SK-N-SH treated with all-trans-retinoic acid at 6 μM for 48 hours (cell line): ENCODE results near the gene IL26.

Source experiments
- ARNTL ChIP-seq: fragments of 450-650 bp; formaldehyde crosslinking; IDR thresholded peaks from 2 replicates; pipeline ENCODE4 v1.5.0; 2020; ENCODE audit warnings: low read depth, mild to moderate bottlenecking, moderate library complexity, borderline replicate concordance
- BACH2 ChIP-seq: fragments of 250-450 bp; sonication (Bioruptor Pico); IDR thresholded peaks from 2 replicates; pipeline ENCODE4 v1.9.0; 2021; ENCODE audit warnings: mild to moderate bottlenecking, borderline replicate concordance
- CREB5 ChIP-seq: fragments of 250-450 bp; sonication (Bioruptor Pico); IDR thresholded peaks from 2 replicates; pipeline ENCODE4 v1.5.1; 2020; ENCODE audit warnings: low read depth, mild to moderate bottlenecking, moderate library complexity
- CSDC2 ChIP-seq: fragments of 250-450 bp; sonication (Bioruptor Pico); IDR thresholded peaks from 2 replicates; pipeline ENCODE4 v1.5.0; 2020; ENCODE audit warnings: mild to moderate bottlenecking, moderate library complexity
- PATZ1 ChIP-seq: fragments of 250-450 bp; sonication (Bioruptor Pico); IDR thresholded peaks from 2 replicates; pipeline ENCODE4 v1.8.0; 2020; ENCODE audit warnings: mild to moderate bottlenecking, moderate library complexity, borderline replicate concordance
- POU6F1 ChIP-seq: fragments of 250-450 bp; sonication (Bioruptor Pico); IDR thresholded peaks from 2 replicates; pipeline ENCODE4 v1.8.0; 2021; ENCODE audit warnings: low read depth, mild to moderate bottlenecking, moderate library complexity, borderline replicate concordance
- RARB ChIP-seq: fragments of 250-450 bp; sonication (Bioruptor Pico); IDR thresholded peaks from 2 replicates; pipeline ENCODE4 v1.8.0; 2021; ENCODE audit warnings: mild to moderate bottlenecking, moderate library complexity
- TCF4 ChIP-seq: fragments of 250-450 bp; sonication (Bioruptor Pico); IDR thresholded peaks from 2 replicates; pipeline ENCODE4 v1.8.0; 2021; ENCODE audit warnings: mild to moderate bottlenecking, moderate library complexity, borderline replicate concordance
- TOX ChIP-seq: fragments of 250-450 bp; sonication (Bioruptor Pico); IDR thresholded peaks from 2 replicates; pipeline ENCODE4 v1.8.0; 2021; ENCODE audit warnings: mild to moderate bottlenecking, moderate library complexity, borderline replicate concordance
- TSHZ2 ChIP-seq: fragments of 250-450 bp; sonication (Bioruptor Pico); IDR thresholded peaks from 2 replicates; pipeline ENCODE4 v1.5.0; 2020; ENCODE audit warnings: mild to moderate bottlenecking, moderate library complexity
- ZC3H10 ChIP-seq: fragments of 250-450 bp; sonication (Bioruptor Pico); IDR thresholded peaks from 2 replicates; pipeline ENCODE4 v1.5.1; 2021; ENCODE audit warnings: mild to moderate bottlenecking, moderate library complexity
- ZFP30 ChIP-seq: fragments of 450-650 bp; formaldehyde crosslinking; IDR thresholded peaks from 2 replicates; pipeline ENCODE4 v1.5.0; 2022; ENCODE audit warnings: mild to moderate bottlenecking, moderate library complexity
- ZNF565 ChIP-seq: fragments of 450-650 bp; formaldehyde crosslinking; conservative IDR thresholded peaks from 2 replicates; pipeline ENCODE4 v1.5.0; 2020; ENCODE audit warnings: low read depth, mild to moderate bottlenecking, moderate library complexity

GRCh38 chr12:68177562-68177961 lies 48.0 kb downstream of the IL26 start:
- TF ChIP-seq CSDC2, result no peak
- TF ChIP-seq ZC3H10 (CRISPR knock-in tag), result no peak
- TF ChIP-seq TCF4 (CRISPR knock-in tag), result no peak
- no peak for TF ChIP-seq TOX (CRISPR knock-in tag)
- TF ChIP-seq ARNTL (CRISPR knock-in tag), result no peak
- TF ChIP-seq PATZ1 (CRISPR knock-in tag), result no peak
- TF ChIP-seq POU6F1 (CRISPR knock-in tag), result no peak
- no peak for TF ChIP-seq RARB
- TF ChIP-seq BACH2, result no peak
- TF ChIP-seq TSHZ2 (CRISPR knock-in tag), result no peak
- no peak for TF ChIP-seq CREB5
- TF ChIP-seq ZNF565 (CRISPR knock-in tag), result no peak
- TF ChIP-seq ZFP30 (CRISPR knock-in tag), result no peak
